IPS-NIHi7 (cell line): ENCODE data around the gene BIRC7.
"Not testable (repeated sequence)": the region's sequence is repeated elsewhere in the genome, so short reads cannot be mapped to it uniquely, and the experiment has no call there.

Source experiments
- DNase-seq: peaks from one replicate; pipeline ENCODE4 v3.0.0; 2012; ENCODE audit warnings: mixed read lengths; ENCODE audit errors: extremely low spot score

The BIRC7 gene

DNA sequence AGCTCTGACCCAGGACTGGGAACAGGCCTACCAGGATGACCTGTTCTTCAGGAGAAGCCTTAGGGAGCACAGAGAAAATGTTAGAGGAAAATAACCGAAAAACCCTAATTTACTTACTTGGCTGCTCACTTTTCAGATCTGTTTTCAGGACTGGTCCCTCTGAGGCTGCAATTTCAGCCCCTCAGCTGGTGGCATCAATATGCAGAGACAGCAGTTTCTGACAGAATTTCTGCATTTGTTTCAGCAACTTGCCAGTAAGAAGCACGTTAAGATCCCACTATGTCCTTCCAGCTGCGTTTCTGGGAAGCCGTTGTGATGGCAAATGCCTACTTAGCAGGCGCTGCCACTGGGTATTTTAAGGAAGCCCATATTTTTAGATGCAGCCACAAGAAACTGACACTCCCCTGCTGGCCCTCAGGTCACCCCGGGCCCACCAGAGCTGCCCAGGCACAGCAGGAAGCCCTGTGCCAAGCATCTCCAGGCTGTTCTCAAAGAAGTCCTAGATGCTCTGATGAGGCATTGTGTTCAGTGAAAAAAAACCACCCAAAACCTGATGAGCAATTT lies 27.3 kb upstream of the BIRC7 start:
- no peak for DNase-seq

DNA sequence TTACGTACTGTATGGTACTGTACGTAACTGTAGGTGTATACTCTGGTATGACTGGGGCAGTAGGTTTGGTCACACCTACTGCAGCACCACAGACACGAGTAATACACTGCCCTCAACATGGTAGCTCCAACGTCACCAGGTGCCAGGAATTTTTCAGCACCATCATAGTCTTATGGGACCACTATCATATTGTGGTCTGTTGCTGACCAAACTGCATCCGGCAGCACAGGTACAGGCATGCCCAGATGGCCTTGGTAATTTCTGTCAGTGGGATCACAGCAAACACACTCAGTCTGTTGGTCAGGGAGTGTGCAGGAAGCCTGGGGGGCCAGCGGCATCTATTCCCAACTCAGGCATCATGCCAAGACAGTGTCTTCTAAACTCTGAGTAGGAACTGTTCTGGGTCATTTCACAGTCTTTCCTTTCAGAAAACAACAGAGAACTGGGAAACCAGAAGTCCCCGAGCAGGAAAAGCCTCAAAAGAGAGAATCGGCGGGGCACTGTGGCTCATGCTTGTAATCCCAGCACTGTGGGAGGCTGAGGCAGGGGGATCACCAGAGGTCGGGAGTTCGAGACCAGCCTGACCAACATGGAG lies 25.6 kb upstream of the BIRC7 start:
- no peak for DNase-seq

DNA sequence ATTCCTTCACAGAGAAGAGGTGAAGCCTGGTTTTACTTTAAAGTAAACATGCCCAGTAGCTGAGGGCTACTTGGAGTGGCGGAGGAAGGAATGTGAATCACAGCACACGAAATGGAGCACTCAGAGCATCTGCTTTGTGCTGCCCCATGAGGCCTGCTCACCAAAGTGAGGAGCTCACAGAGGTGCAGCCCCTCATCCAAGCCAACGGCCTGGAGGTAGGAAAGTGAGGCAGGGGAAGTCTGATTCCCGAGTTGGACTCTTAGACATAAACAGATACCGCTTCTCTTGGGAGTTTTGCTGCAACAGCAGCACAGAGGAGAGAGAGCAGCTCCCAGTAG lies 23.3 kb upstream of the BIRC7 start:
- no peak for DNase-seq

GRCh38 chr20:63212792-63213191 lies 22.9 kb upstream of the BIRC7 start:
- no peak for DNase-seq

DNA sequence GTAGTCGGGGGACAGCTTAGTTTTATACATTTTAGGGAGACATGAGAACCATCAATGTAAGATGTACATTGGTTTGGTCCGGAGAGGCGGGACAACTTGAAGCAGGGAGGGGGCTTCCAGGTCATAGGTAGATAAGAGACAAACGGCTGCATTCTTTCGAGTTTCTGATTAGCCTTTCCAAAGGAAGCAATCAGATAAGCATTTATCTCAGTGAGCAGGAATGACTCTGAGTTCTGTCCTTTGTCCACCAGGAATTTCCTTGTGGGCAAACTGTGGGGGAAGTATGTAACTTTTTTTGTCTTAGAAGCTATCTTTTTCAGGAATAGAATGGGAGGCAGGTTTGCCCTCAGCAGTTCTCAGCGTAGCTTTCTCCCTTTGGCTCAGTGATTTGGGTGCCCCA lies 21.2 kb upstream of the BIRC7 start:
- no peak for DNase-seq

- peak; percentile 81 for DNase-seq
Observed at GRCh38 chr20:63215101-63216040, 20.3 kb upstream of the BIRC7 start.

DNA sequence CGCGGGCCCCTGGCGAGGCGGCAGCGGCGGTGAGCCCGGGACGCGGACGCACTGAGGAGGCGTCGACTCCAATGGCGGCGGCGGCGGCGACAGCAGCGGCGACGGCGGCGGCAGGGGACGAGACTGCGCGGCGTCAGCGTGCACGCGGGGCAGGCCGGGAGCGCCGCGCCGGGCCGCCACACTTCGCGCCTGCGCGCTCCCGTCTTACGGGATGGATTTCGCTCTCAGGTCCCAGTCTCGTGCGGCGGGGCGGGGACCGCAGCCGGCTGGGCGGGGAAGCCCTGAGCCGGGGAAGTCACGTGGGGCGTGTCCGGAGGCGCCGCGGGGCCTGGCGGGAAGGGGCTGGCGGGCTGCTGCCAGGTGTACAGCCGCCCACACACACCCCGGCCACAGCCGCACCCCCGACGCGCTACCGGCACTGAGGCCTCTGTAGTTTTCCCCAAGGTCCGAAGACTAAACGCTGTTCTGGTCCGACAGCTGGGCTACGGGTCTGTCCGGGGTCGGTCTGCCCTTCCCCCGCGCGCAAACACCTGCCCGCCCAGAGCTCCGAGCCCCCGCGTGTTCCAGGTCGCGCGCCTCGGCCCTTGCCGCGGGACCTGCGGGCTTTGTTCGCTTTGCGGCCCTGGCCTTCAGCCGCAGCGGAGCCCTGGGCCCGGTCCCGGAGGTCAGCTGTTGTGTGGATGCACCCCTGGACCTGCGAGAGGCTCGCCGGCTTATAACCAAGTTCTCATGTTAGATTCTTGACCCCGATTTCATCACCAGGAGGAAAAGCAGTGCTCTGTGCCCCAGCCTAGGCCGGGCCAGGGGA lies 19.5 kb upstream of the BIRC7 start, which contains the start of gene YTHDF1:
TSS of gene YTHDF1 (minus strand) at position 91 of the 808 bp plus-strand sequence. CDS start 239 bp downstream, outside the sequence.
- peak; percentile 99 for DNase-seq

DNA sequence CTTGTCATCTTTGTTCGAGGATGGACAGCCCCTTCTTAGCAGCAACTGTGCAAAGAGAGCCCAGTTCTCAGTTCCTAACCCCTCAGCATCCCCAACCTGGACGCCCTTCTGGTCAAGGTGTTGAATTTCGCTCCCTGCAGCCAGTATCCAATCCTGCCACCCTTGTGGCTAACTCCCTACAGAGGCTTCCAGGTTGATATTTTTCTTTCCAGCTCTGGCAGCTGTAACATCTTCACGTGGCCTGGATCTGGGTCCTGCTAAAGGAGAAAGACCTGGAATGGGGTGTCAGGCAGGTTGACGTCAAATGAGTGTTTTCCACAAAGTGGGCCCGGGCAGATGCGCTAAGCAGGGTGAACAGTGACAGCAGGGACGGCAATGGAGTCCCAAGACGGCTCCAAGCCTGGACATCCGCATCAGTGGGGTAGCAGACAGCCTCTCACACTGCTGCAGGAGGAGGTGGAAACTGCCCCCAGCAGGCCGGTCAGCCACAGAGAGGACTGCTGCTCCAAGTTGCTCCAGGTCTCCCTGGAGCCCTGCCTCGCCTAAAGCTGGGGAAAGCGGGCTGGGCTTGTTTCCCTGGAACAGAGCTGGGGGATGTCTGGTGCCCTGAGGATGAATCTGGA lies 18.7 kb upstream of the BIRC7 start:
- DNase-seq = peak; percentile 30

GRCh38 chr20:63217706-63218105 lies 18.0 kb upstream of the BIRC7 start:
- DNase-seq = no peak

DNA sequence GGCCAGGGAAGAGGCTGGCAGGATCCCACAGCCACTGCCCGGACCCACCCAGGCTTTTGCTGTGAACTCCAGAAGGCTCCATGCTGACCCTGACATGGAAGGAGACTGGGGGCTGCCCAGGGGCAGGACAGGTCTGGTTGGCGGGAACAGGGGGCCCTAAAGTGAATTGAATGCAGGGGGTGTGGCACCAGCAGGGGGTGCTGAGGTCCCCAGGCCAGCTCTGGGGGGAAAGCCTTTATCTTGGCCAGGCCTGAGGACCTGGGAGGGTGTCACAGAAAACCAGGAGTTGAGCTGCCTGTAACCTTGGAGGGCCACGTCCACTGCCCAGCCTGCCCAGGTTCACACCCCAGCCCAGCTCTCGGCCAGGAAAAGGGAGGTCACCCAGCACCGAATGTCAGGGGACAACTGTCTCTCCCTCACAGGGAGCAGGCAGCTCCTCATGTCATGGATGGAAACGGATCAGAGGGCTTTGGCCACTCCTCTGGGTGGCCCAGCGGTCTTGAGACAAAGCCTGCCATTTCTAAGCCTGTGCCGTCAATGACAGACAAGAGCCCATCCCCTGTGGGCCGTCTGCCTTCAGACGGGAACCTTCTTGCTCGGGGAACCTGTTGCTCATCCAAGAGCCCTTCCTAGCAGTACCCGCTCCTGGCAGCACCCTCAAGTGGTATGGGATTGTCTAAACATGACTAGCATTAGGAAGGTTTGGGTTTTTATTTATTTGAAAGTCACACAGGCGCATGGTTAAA lies 16.8 kb upstream of the BIRC7 start:
- no peak for DNase-seq

DNA sequence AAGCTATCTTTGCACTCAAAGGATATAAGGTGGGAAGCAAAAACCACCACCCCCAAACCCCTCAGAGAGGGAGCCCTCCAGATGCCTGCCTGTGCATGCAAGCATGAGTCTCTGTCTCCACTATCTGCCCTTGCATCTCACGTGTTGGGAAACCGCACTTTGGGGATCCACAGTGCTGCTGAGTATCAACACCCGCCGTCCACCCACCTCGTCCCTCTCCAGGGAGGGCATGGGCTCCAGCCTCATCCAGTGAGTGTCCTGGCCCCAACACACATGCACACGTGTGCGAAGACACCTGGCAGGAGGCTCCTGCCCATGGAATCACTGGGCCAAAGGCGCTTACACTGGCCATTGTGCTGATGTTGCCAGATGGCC lies 16.3 kb upstream of the BIRC7 start:
- no peak for DNase-seq

- no peak for DNase-seq
Observed at GRCh38 chr20:63219866-63220521, 15.7 kb upstream of the BIRC7 start.

DNA sequence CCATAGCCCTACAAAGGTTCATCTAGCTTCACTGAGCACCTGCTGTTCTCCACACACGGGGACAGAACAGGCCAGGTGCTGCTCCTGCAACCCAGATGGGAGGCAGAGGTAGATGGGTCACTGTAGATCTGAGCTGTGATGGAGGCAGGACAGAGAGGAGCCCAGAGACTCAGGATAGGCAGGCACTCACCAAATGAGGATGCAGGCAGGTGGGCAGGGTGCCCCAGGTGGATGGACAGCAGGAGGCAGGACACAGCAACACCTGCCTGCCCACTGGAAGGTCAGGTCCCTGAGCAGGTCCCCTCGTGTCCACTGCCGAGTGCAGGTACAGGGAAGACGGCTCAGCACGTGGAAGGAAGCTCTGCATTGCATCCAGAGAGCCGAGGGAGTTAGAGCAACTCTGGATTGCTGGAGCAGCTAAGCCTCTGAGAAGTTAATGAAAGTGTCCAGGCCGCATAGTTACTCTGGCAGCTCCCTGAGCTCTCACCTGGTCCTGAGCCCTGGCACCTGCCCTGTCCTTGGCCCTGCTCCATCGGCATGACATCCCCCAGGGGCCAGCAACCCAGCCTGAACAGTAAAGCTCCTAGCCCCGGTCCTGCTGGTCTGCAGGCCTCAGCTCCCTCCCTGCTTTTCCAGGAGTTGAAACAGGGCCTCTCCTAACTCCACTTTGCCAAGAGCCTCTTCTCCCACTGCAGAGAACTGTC lies 14.9 kb upstream of the BIRC7 start:
- DNase-seq = no peak

DNA sequence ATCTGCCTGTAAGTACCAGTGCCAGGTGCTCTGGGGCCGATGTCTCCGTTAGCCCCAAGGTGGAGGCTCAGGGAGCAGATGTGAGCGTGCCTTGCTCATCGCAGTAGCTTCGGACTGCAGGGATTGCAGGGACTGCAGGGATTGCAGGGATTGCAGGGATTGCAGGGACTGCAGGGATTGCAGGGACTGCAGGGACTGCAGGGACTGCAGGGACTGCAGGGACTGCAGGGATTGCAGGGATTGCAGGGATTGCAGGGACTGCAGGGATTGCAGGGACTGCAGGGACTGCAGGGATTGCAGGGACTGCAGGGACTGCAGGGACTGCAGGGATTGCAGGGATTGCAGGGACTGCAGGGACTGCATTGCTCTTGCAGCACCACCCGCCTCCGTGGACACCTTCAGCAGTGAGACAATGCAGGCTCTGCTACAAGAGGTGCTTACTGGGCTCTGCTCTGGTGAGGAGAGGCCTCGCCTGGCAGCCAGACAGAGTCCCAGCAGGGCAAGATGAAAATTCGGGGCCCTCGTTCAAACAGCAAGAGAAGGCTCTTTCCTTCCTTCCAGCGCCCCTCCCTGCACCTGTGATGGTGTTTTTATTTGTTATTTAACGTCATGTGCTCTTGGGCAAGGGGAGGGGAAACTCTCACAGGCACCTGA lies 14.2 kb upstream of the BIRC7 start:
- not testable (repeated sequence) for DNase-seq

GRCh38 chr20:63222541-63222940 lies 13.2 kb upstream of the BIRC7 start:
- no peak for DNase-seq

DNA sequence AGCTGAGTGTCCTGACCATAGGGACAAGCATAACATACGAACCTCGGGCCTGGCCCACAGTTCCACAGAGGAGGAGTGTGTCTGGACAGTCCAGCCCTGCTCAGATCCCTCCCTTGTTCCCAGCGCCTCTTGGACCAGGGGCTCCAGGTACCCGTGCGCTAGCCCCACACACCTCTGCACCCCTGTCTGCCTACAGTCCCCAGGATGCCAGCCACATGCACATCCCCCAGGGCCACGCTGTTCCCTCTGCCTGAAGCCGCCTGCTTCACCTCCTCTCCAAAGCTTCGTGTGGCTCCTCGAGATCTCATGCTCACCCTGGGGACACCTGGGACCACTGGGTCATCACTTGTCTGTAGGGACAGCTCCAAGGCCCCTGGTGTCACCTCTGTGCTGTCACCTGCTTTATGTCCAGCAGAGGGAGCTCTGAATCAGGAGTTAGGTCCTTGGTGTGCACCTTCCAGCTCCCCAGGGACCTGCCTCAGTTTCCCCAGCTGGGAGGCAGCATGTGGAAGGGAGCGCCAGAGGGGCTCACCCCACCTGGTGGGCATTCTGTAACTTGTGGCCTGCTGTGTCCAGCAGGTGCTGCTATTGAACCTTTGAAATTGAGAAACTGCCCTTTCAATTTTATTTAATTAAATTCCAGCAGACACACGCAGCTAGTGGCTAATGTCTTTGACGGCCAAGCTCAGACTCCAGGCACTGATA lies 12.4 kb upstream of the BIRC7 start:
- DNase-seq = peak; percentile 64

DNA sequence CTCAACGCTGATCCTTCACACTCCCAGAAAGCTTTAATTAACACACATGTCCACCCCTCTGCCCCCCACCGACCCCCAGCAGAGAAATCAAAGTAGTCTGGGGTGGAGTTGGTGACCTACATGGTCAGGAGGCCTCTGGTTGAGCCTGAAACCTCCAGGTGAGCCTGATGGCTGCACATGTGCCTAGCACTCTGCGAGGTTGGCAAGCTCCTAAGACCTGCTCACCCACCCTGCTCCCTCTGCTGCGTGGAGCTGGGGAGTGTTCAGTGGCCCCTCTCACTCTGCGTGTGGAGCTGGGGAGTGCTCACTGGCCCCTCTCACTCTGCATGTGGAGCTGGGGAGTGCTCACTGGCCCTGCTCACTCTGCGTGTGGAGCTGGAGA lies 11.9 kb upstream of the BIRC7 start:
- no peak for DNase-seq

DNA sequence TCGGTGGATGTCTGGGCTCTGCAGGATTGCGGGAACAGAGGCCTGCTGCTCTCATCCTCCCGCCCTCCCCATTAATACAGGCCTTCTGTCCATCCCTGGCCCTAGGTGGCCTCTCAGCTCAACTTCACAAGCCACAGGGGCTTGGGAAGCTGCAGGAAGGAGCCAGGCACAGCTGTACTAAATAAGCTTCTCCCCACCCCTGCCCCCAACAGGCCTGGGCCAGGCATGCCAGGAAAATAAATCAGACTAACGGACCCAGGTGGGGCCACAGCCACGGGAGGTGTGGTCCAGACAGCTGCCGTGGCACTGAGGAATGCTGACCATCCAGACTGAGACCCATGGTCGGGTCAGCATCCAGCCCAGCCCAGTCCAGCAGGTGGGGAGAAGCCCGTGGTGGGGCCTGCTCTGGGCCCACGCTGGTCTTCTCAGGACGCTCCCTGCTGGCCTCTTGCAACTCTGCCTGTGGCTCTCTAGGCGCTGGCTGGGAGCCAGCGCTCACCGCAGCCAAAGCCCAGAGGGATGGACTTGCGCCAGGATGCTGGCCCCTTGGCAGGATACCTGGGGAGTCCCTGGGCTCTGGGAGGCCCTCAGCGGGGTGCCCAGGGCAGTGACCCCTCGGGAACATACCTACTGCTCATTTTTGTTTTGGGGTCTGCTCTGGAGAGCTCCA lies 11.2 kb upstream of the BIRC7 start:
- DNase-seq = peak; percentile 38
